H9 (cell line): Measurements from ENCODE around the gene PLXND1. TPM values are rescaled to one million over a fixed set of nuclear protein-coding genes. Genes with fewer than 3 reads are reported as not detected.
A peak's percentile ranks its signal among the peaks of the same experiment; 100 is the strongest.

ENCODE experiments used
- DNase-seq: peaks from one replicate; pipeline ENCODE4 v3.0.0-alpha.2; 2017
- H2AFZ ChIP-seq: one replicate; pipeline ENCODE4 v1.6.1; 2013; ENCODE audit warnings: mild to moderate bottlenecking, low read length, control low read depth, moderate library complexity
- H2AK5ac ChIP-seq: 2 replicates; pipeline ENCODE4 v1.6.1; 2013; ENCODE audit warnings: low read length, control low read depth, mixed read lengths; ENCODE audit not compliant: insufficient read length
- H2BK120ac ChIP-seq: one replicate; pipeline ENCODE4 v1.6.1; 2013; ENCODE audit warnings: low read depth, mild to moderate bottlenecking, low read length, control low read depth, inconsistent platforms; ENCODE audit not compliant: poor library complexity, severe bottlenecking
- H2BK12ac ChIP-seq: 2 replicates; pipeline ENCODE4 v1.6.1; 2013; ENCODE audit warnings: low read length, control low read depth, mixed read lengths, low read depth; ENCODE audit not compliant: insufficient read length
- H2BK15ac ChIP-seq: 2 replicates; pipeline ENCODE4 v1.6.1; 2013; ENCODE audit warnings: low read depth, low read length, control low read depth
- H2BK20ac ChIP-seq: one replicate; pipeline ENCODE4 v1.6.1; 2013; ENCODE audit warnings: low read depth, mild to moderate bottlenecking, low read length, control low read depth, inconsistent platforms; ENCODE audit not compliant: poor library complexity, severe bottlenecking
- H2BK5ac ChIP-seq: 2 replicates; pipeline ENCODE4 v1.6.1; 2013; ENCODE audit warnings: low read length, control low read depth, mixed read lengths; ENCODE audit not compliant: insufficient read length
- H3K14ac ChIP-seq: 2 replicates; pipeline ENCODE4 v1.6.1; 2013; ENCODE audit warnings: low read length, control low read depth; ENCODE audit not compliant: insufficient read depth
- H3K18ac ChIP-seq: 2 replicates; pipeline ENCODE4 v1.6.1; 2013; ENCODE audit warnings: low read depth, mild to moderate bottlenecking, mixed read lengths, low read length, control low read depth; ENCODE audit not compliant: insufficient read length
- H3K23ac ChIP-seq: 2 replicates; pipeline ENCODE4 v1.6.1; 2013; ENCODE audit warnings: low read length, control low read depth, mixed read lengths, low read depth; ENCODE audit not compliant: insufficient read length
- H3K23me2 ChIP-seq: 2 replicates; pipeline ENCODE4 v1.6.1; 2013; ENCODE audit warnings: low read depth, mild to moderate bottlenecking, mixed read lengths, low read length, control low read depth; ENCODE audit not compliant: insufficient read length, poor library complexity, severe bottlenecking
- H3K27ac ChIP-seq: 2 replicates; pipeline ENCODE4 v1.5.1; 2013; ENCODE audit warnings: low read length, control low read depth, mixed read lengths, low read depth; ENCODE audit not compliant: insufficient read length
- H3K27me3 ChIP-seq: 2 replicates; pipeline ENCODE4 v1.6.1; 2013; ENCODE audit warnings: low read length, control low read depth, inconsistent platforms; ENCODE audit not compliant: insufficient read depth
- H3K4ac ChIP-seq: 2 replicates; pipeline ENCODE4 v1.6.1; 2013; ENCODE audit warnings: low read depth, mild to moderate bottlenecking, control low read depth, inconsistent platforms, low read length, moderate library complexity
- H3K4me1 ChIP-seq: 2 replicates; pipeline ENCODE4 v1.6.1; 2013; ENCODE audit warnings: low read length, control low read depth, inconsistent platforms; ENCODE audit not compliant: insufficient read depth
- H3K4me2 ChIP-seq: 2 replicates; pipeline ENCODE4 v1.6.1; 2013; ENCODE audit warnings: low read length, control low read depth, mixed read lengths; ENCODE audit not compliant: insufficient read length, insufficient read depth
- H3K56ac ChIP-seq: 2 replicates; pipeline ENCODE4 v1.6.1; 2013; ENCODE audit warnings: low read depth, mild to moderate bottlenecking, mixed read lengths, low read length, control low read depth; ENCODE audit not compliant: insufficient read length
- H3K79me1 ChIP-seq: 2 replicates; pipeline ENCODE4 v1.6.1; 2013; ENCODE audit warnings: low read depth, mild to moderate bottlenecking, moderate library complexity, low read length, control low read depth, inconsistent platforms; ENCODE audit not compliant: insufficient read depth, poor library complexity, severe bottlenecking
- H3K79me2 ChIP-seq: 2 replicates; pipeline ENCODE4 v1.6.1; 2013; ENCODE audit warnings: low read length, control low read depth, inconsistent platforms; ENCODE audit not compliant: insufficient read depth
- H3K9ac ChIP-seq: 2 replicates; pipeline ENCODE4 v1.6.1; 2013; ENCODE audit warnings: low read length, control low read depth, mixed read lengths; ENCODE audit not compliant: insufficient read length; ENCODE audit errors: extremely low read depth
- H3K9me3 ChIP-seq: one replicate; pipeline ENCODE4 v1.6.1; 2013; ENCODE audit warnings: low read depth, low read length, inconsistent platforms; ENCODE audit not compliant: control insufficient read depth
- H3T11ph ChIP-seq: one replicate; pipeline ENCODE4 v1.6.1; 2013; ENCODE audit warnings: mild to moderate bottlenecking, low read length, control low read depth, inconsistent platforms
- H4K20me1 ChIP-seq: one replicate; pipeline ENCODE4 v1.6.1; 2013; ENCODE audit not compliant: control insufficient read depth, insufficient read length, insufficient read depth
- H4K5ac ChIP-seq: 2 replicates; pipeline ENCODE4 v1.6.1; 2013; ENCODE audit warnings: low read depth, mild to moderate bottlenecking, mixed read lengths, low read length, control low read depth; ENCODE audit not compliant: insufficient read length
- H4K8ac ChIP-seq: replicated peaks from 2 replicates; pipeline ENCODE4 v1.6.1; 2013; ENCODE audit warnings: low read length, control low read depth, mixed read lengths, low read depth; ENCODE audit not compliant: insufficient read length
- H4K91ac ChIP-seq: 2 replicates; pipeline ENCODE4 v1.6.1; 2013; ENCODE audit warnings: low read depth, mild to moderate bottlenecking, moderate library complexity, mixed read lengths, low read length, control low read depth; ENCODE audit not compliant: insufficient read length
- H3K27ac Mint-ChIP-seq, 3 experiments: 2 replicates in 2 of 3; 3 replicates in 1 of 3; pipeline ENCODE4 v1.8.0; 2020 to 2021; ENCODE audit warnings: mixed read lengths in 3 of 3, mild to moderate bottlenecking in 1 of 3, moderate library complexity in 1 of 3
- H3K27me3 Mint-ChIP-seq: 2 replicates; pipeline ENCODE4 v1.8.0; 2021; ENCODE audit warnings: low read depth, mild to moderate bottlenecking, moderate library complexity, mixed read lengths
- H3K36me3 Mint-ChIP-seq, 3 experiments: 2 replicates in 2 of 3; 3 replicates in 1 of 3; pipeline ENCODE4 v1.8.0; 2020 to 2021; ENCODE audit warnings: low read depth in 3 of 3, mixed read lengths in 3 of 3; ENCODE audit not compliant: insufficient read depth in 1 of 3
- H3K4me1 Mint-ChIP-seq, 2 experiments: 2 replicates each; pipeline ENCODE4 v1.8.0; 2020; ENCODE audit warnings: mixed read lengths in 2 of 2
- H3K4me3 Mint-ChIP-seq, 2 experiments: 2 replicates in 1 of 2; 3 replicates in 1 of 2; pipeline ENCODE4 v1.8.0; 2020 to 2021; ENCODE audit warnings: mild to moderate bottlenecking in 2 of 2, mixed read lengths in 2 of 2, moderate library complexity in 1 of 2
- H3K9me3 Mint-ChIP-seq, 2 experiments: 2 replicates in 1 of 2; 3 replicates in 1 of 2; pipeline ENCODE4 v1.8.0; 2020; ENCODE audit warnings: mild to moderate bottlenecking in 2 of 2, mixed read lengths in 2 of 2, moderate library complexity in 1 of 2
- WGBS: extraction: QIAGEN DNeasy Blood & Tissue Kit; methylation state at CpG from one replicate; pipeline ENCODE4 v1.1.7; 2013; ENCODE audit warnings: missing lambda C conversion rate, low lambda C conversion rate, mixed read lengths; ENCODE audit not compliant: insufficient read length; ENCODE audit errors: extremely low coverage; 5-methylcytosine and 5-hydroxymethylcytosine counted together
- total RNA-seq: library from RNA; stranded (reverse); gene quantifications from 2 replicates; pipeline ENCODE4 v1.2.1, GENCODE V29; 2021
- TF ChIP-seq, protein P1 (sequence below): fragments of 200-600 bp; sonication (generic); conservative IDR thresholded peaks from 3 replicates; pipeline ENCODE4 v1.8.0; 2021; ENCODE audit warnings: antibody characterized with exemption, mild to moderate bottlenecking

PLXND1 gene
- total RNA-seq, 1 experiment from 2014 or later, result 50.9 TPM

DNA sequence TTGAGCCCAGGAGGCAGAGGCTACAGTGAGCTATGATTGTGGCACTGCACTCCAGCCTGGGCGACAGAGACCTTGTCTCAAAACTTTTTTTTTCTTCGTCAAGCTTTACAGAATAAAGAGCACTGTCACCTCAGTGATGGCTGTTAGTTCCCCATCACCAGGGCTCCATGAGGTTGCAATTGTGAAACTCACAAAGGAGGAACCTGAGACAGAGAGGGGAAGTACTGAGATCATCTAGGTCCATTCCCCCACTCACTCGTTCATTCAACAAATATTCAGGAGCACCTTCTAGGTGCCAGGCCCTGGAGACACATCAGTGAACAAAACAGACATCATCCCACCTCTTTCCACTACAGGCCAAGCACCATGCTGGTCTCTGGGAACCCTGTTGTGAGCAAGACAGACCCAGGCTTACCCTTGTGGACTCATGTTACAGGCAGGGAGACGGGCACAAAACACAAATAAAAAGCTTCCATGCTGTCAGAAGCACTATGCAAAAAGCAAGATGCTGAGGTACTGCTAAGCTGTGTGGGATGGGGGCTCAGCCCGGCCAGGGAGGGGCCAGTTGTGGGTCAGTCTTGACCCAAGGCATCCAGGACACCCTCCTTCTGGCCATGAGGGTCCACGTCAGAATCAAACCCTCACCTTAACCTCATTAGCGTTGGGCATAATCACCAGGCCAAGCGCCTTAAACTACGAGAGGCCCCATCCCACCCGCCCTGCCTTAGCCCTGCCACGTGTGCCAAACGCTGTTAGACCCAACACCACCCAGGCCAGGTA, 80.2 kb downstream of the PLXND1 start:
- Histone ChIP-seq H3K27me3 (no peaks in the 10 kb centered on the region), H3K9me3 (no peaks in the 10 kb centered on the region), H3K23me2 (no peaks in the 10 kb centered on the region), H2BK5ac (no peak overlapping the region), H3K56ac (no peak overlapping the region), H2AFZ (no peak overlapping the region), H4K5ac (no peak overlapping the region), H2BK20ac (no peak overlapping the region), H3K18ac (no peak overlapping the region), H4K8ac (no peak overlapping the region), H4K20me1 (no peaks in the 10 kb centered on the region), H3K79me1 (no peaks in the 10 kb centered on the region), H3K23ac (no peak overlapping the region), H3K4ac (no peak overlapping the region), H2BK15ac (no peak overlapping the region), H2BK12ac (no peak overlapping the region), H3K4me1 (peaks cover 13% of the 10 kb centered on the region; the same call in 1 of the 2 replicates), H3K4me2 (no peak overlapping the region), H3K27ac (no peak overlapping the region), H3T11ph (no peak overlapping the region), H2AK5ac (no peak overlapping the region), H3K14ac (no peak overlapping the region), H3K79me2 (no peaks in the 10 kb centered on the region), H2BK120ac (no peak overlapping the region), H4K91ac (no peak overlapping the region), H3K9ac (no peak overlapping the region)
- TF ChIP-seq, protein P1, sequence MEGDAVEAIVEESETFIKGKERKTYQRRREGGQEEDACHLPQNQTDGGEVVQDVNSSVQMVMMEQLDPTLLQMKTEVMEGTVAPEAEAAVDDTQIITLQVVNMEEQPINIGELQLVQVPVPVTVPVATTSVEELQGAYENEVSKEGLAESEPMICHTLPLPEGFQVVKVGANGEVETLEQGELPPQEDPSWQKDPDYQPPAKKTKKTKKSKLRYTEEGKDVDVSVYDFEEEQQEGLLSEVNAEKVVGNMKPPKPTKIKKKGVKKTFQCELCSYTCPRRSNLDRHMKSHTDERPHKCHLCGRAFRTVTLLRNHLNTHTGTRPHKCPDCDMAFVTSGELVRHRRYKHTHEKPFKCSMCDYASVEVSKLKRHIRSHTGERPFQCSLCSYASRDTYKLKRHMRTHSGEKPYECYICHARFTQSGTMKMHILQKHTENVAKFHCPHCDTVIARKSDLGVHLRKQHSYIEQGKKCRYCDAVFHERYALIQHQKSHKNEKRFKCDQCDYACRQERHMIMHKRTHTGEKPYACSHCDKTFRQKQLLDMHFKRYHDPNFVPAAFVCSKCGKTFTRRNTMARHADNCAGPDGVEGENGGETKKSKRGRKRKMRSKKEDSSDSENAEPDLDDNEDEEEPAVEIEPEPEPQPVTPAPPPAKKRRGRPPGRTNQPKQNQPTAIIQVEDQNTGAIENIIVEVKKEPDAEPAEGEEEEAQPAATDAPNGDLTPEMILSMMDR, result no peak
- Mint-ChIP-seq H3K27me3 (peaks cover 3% of the 10 kb centered on the region; the same call in 1 of the 2 replicates), H3K36me3 (no peaks in the 10 kb centered on the region), H3K4me3 (no peak overlapping the region), H3K9me3 (no peaks in the 10 kb centered on the region), H3K27ac (0 out of 7 replicates have a peak overlapping the region, but pooled peaks of 1 of the 3 experiments have one; percentile 36), H3K4me1 (peaks cover 31 to 37% of the 10 kb centered on the region in 2 experiments)
- WGBS, result no CpG with 5 or more reads among the region's 12 CpGs
- DNase-seq, result no peak
